ENCODE results near the gene HSD17B4. TPM values are rescaled to one million over a fixed set of nuclear protein-coding genes. Genes with fewer than 3 reads are reported as not detected.
A peak's percentile ranks its signal among the peaks of the same experiment; 100 is the strongest.

Gene HSD17B4
- total and polyA plus RNA-seq, 2 experiments from 2014 or later, result 208 to 281 TPM

DNA sequence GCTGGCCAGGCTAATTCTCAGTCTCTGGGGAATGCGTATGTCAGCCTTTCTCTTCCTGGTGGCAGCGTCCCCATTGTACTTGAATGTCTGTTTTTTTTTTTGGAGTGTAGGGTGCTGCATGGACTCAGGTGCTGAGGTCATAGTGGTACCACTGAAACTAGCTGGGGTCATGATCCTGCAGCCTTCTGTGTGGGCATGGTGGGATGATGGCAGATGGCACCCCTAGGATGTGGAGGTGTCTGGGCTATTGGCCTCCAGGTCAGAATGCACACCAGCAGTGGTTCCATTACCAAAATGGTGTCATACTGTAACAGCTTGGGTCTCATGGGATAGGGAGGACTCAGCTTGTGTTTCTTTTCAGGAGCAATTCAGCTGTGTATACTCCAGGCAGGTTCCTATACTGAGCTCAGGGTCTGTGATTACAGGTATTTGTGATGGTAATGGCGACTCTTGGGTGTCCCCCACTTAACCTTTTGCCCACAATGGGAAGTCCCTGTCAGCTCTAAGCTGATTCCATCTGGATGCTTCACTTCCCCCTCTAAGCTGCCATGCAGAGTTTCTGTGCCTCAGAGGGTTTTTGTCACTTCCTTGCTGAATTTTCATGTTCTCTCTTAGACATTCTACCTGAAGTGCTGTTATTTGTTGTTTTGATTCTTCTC lies 17.9 kb downstream of the HSD17B4 start:
- Histone ChIP-seq H3K36me3 (replicated peaks; ENCODE audit: insufficient read depth, low read depth) (no peaks in the 10 kb centered on the region), H3K4me1 (ENCODE audit: insufficient read depth) (no peaks in the 10 kb centered on the region), H3K4me2 (no peak overlapping the region), H3K9me2 (replicated peaks; ENCODE audit: insufficient read depth) (no peaks in the 10 kb centered on the region), H3K9me3 (ENCODE audit: low read depth) (peaks cover 9% of the 10 kb centered on the region), H3K4me3 (no peak overlapping the region), H2AFZ (no peak overlapping the region), H3K27ac (no peak overlapping the region), H4K20me1 (ENCODE audit: insufficient read depth, poor library complexity, severe bottlenecking) (no peaks in the 10 kb centered on the region), H3K27me3 (no peaks in the 10 kb centered on the region), H3K79me2 (peaks cover 76% of the 10 kb centered on the region)
- TF ChIP-seq EZH2 (IDR thresholded peaks at IDR 0.05; ENCODE audit: borderline replicate concordance) (no peak), EZH2phosphoT487 (IDR thresholded peaks at IDR 0.05; ENCODE audit: low read depth, severe bottlenecking, unreplicated experiment) (no peak)
- TF ChIP-seq, protein P1, sequence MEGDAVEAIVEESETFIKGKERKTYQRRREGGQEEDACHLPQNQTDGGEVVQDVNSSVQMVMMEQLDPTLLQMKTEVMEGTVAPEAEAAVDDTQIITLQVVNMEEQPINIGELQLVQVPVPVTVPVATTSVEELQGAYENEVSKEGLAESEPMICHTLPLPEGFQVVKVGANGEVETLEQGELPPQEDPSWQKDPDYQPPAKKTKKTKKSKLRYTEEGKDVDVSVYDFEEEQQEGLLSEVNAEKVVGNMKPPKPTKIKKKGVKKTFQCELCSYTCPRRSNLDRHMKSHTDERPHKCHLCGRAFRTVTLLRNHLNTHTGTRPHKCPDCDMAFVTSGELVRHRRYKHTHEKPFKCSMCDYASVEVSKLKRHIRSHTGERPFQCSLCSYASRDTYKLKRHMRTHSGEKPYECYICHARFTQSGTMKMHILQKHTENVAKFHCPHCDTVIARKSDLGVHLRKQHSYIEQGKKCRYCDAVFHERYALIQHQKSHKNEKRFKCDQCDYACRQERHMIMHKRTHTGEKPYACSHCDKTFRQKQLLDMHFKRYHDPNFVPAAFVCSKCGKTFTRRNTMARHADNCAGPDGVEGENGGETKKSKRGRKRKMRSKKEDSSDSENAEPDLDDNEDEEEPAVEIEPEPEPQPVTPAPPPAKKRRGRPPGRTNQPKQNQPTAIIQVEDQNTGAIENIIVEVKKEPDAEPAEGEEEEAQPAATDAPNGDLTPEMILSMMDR (IDR thresholded peaks at IDR 0.05; ENCODE audit: poor library complexity), result no peak
- 86% methylated on average over 3 of the region's 3 CpGs for WGBS (ENCODE audit: low lambda C conversion rate, missing lambda C conversion rate)
- DNase-seq (ENCODE audit: low spot score), result no peak

DNA sequence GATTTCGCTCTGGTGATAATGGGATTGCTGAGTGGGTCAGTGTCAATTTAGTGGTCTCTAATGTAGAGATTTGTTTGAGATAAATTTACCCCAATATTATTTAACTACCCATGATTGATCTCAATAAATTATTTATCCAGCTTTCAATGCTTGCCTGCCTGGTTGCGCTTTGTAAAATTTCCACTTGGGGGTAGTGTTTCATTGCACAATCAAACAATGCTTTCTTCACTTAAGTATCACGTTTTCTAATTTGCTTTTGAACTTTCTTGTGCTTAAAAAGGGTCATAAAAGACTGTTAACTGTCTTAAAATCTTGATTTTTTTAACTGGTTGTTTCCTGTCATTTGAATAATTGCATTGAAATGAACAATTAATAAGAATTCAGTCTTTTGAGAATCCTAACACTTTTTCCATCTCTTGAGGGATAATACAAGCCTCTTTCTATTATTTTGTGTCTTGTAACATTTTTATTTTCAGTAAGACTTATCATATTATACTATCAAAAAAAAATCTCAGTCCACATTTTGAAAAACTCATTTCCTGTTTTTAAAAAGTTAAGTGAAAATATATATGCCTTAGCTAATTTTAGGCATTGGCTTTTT lies 18.7 kb downstream of the HSD17B4 start:
- Histone ChIP-seq H3K4me2 (no peak overlapping the region), H3K9me3 (ENCODE audit: low read depth) (peaks cover 9% of the 10 kb centered on the region), H3K9me2 (replicated peaks; ENCODE audit: insufficient read depth) (no peaks in the 10 kb centered on the region)

DNA sequence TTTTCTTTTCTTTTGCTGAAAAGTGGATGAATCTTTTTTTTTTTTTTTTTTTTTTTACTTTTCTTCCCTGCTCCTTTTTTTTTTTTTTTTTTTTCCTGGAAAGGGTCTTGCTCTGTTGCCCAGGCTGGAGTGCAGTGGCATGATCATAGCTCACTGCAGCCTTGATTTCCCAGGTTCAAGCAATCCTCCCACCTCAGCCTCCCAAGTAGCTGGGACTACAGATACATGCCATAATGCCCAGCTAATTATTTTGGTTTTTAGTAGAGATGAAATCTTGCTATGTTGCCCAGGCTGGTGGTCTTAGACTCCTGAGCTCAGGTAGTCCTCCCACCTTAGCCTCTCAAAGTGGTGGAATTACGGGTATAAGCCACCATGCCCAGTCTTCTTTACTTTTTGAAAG lies 20.9 kb downstream of the HSD17B4 start:
- Histone ChIP-seq H4K20me1 (ENCODE audit: insufficient read depth, poor library complexity, severe bottlenecking) (no peaks in the 10 kb centered on the region), H3K36me3 (replicated peaks; ENCODE audit: insufficient read depth, low read depth) (peaks cover 3% of the 10 kb centered on the region), H3K4me1 (ENCODE audit: insufficient read depth) (no peaks in the 10 kb centered on the region), H3K9me3 (ENCODE audit: low read depth) (peaks cover 9% of the 10 kb centered on the region), H3K27ac (no peak overlapping the region), H3K4me2 (no peak overlapping the region), H3K27me3 (no peaks in the 10 kb centered on the region), H3K79me2 (peaks cover 46% of the 10 kb centered on the region), H2AFZ (no peak overlapping the region), H3K9me2 (replicated peaks; ENCODE audit: insufficient read depth) (no peaks in the 10 kb centered on the region), H3K4me3 (no peak overlapping the region)
- no peak for TF ChIP-seq EZH2phosphoT487 (IDR thresholded peaks at IDR 0.05; ENCODE audit: low read depth, severe bottlenecking, unreplicated experiment)
- TF ChIP-seq, protein P1 (IDR thresholded peaks at IDR 0.05; ENCODE audit: poor library complexity), result no peak
- TF ChIP-seq EZH2 (IDR thresholded peaks at IDR 0.05; ENCODE audit: borderline replicate concordance), result no peak
- 100% methylated on average over 1 of the region's 1 CpG for WGBS (ENCODE audit: low lambda C conversion rate, missing lambda C conversion rate)
- no peak for DNase-seq (ENCODE audit: low spot score)

More for the DNA sequence above, 18.7 kb downstream of the HSD17B4 start:
- no peak for TF ChIP-seq EZH2phosphoT487 (IDR thresholded peaks at IDR 0.05; ENCODE audit: low read depth, severe bottlenecking, unreplicated experiment)
- TF ChIP-seq, protein P1 (IDR thresholded peaks at IDR 0.05; ENCODE audit: poor library complexity), result peak; percentile 76
- peak; percentile 31 for DNase-seq (ENCODE audit: low spot score)
- Histone ChIP-seq H3K36me3 (replicated peaks; ENCODE audit: insufficient read depth, low read depth) (no peaks in the 10 kb centered on the region), H3K27ac (no peak overlapping the region), H3K79me2 (peaks cover 69% of the 10 kb centered on the region), H2AFZ (no peak overlapping the region), H3K4me3 (no peak overlapping the region), H3K4me1 (ENCODE audit: insufficient read depth) (no peaks in the 10 kb centered on the region), H3K27me3 (no peaks in the 10 kb centered on the region), H4K20me1 (ENCODE audit: insufficient read depth, poor library complexity, severe bottlenecking) (no peaks in the 10 kb centered on the region)
- whole genome bisulfite sequencing (ENCODE audit: low lambda C conversion rate, missing lambda C conversion rate), result 52% methylated on average over 3 of the region's 3 CpGs

All from hepatocyte (in vitro differentiated cells).